Tibial nerve (tissue), 4 donors: ENCODE measurements around the gene MYO15B. TPM values are rescaled to one million over a fixed set of nuclear protein-coding genes. Genes with fewer than 3 reads are reported as not detected.
A peak's percentile ranks its signal among the peaks of the same experiment; 100 is the strongest.

ENCODE experiments used
- DNase-seq, 2 donors: peaks; one replicate each; pipeline ENCODE4 v3.0.0-alpha.2; 2019; ENCODE audit warnings: low spot score in 2 of 2
- H3K27ac ChIP-seq, 4 donors: fragments of 200-600 bp; sonication (generic) in 3 of 4; one replicate each; pipeline ENCODE4 v1.5.1; 2017 to 2019; ENCODE audit warnings: mild to moderate bottlenecking in 1 of 4
- H3K27me3 ChIP-seq, 2 donors: fragments of 200-600 bp; sonication (generic) in 1 of 2; one replicate each; pipeline versions ENCODE4 v1.5.1 to v1.6.0; 2017 to 2019
- H3K36me3 ChIP-seq, 3 donors: fragments of 200-600 bp; sonication (generic); one replicate each; pipeline ENCODE4 v1.5.1; 2018 to 2019
- H3K4me1 ChIP-seq, 4 donors: fragments of 200-600 bp; sonication (generic) in 3 of 4; one replicate each; pipeline ENCODE4 v1.5.1; 2017 to 2019
- H3K4me3 ChIP-seq, 4 donors: fragments of 200-600 bp; sonication (generic) in 3 of 4; one replicate each; pipeline ENCODE4 v1.5.1; 2017 to 2019; ENCODE audit warnings: mild to moderate bottlenecking in 1 of 4, moderate library complexity in 1 of 4
- H3K9me3 ChIP-seq, 4 donors: fragments of 200-600 bp; sonication (generic) in 3 of 4; one replicate each; pipeline ENCODE4 v1.5.1; 2017 to 2019
- EP300 ChIP-seq, 2 donors: sonication (generic); formaldehyde crosslinking; IDR thresholded peaks; one replicate each; pipeline ENCODE4 v1.6.1; 2017; ENCODE audit warnings: antibody characterized with exemption in 2 of 2, mild to moderate bottlenecking in 1 of 2
- POLR2A ChIP-seq, 2 donors: fragments of 450-650 bp; IDR thresholded peaks; one replicate each; pipeline ENCODE4 v1.6.1; 2017; ENCODE audit warnings: antibody characterized with exemption in 2 of 2, mild to moderate bottlenecking in 2 of 2, moderate library complexity in 2 of 2
- WGBS, 2 donors: methylation state at CpG; one replicate each; pipeline ENCODE4 v1.1.5; 2018; 5-methylcytosine and 5-hydroxymethylcytosine counted together
- total RNA-seq, 4 donors: library from RNA; depleted of rRNA; stranded (reverse); fragments of >200 nt; gene quantifications; one replicate each; pipeline ENCODE4 v1.1.0, GENCODE V29; 2016
- TF ChIP-seq, protein P1 (sequence below), 5 experiments: fragments of 200-600 bp in 3 of 5; fragments of 450-650 bp in 2 of 5; sonication (generic) in 3 of 5; IDR thresholded peaks; one replicate each; pipeline ENCODE4 v1.5.1; 2016 to 2019; ENCODE audit warnings: antibody characterized with exemption in 5 of 5, mild to moderate bottlenecking in 3 of 5, moderate library complexity in 2 of 5

MYO15B gene
- total RNA-seq, 4 donors from 2014 or later = 150 to 327 (median 278) TPM

DNA sequence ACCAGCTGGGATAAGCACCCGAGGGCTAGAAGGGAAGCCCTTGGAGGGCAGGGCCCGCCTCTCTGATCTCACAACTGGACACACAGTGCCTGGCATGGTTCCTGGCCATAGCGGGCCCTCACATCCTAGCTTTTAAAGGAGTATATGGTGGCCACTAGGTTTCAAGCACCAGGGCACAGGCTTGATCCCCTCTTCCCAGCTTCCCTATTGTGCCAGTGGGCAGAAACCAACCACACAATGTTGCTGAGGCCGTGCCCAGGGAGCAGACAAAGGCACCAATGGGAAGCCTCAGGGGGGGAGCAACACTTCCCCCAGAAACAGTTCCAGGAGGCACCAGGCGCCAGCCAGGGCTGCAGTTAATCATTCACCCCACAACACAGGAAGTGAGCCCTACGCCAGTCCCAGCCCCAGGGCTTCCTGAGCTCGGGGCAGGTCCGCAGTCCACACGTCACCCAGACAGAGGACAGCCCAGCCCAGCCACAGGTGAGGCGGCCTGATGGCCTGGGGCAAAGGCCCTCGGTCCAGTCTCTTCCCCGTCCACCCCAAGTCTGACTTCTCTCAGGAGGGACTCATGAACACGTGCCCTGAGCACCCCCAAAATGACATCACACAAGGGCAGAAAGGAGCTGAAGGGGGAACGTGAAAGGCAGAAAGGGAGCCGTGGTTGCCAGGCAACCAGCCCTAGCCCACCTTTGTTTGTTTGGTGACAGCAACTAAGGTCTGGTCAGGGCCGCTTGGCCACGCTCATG lies 58.5 kb downstream of the MYO15B start:
- no peak for TF ChIP-seq EP300 (IDR thresholded peaks at IDR 0.05)
- TF ChIP-seq, protein P1, sequence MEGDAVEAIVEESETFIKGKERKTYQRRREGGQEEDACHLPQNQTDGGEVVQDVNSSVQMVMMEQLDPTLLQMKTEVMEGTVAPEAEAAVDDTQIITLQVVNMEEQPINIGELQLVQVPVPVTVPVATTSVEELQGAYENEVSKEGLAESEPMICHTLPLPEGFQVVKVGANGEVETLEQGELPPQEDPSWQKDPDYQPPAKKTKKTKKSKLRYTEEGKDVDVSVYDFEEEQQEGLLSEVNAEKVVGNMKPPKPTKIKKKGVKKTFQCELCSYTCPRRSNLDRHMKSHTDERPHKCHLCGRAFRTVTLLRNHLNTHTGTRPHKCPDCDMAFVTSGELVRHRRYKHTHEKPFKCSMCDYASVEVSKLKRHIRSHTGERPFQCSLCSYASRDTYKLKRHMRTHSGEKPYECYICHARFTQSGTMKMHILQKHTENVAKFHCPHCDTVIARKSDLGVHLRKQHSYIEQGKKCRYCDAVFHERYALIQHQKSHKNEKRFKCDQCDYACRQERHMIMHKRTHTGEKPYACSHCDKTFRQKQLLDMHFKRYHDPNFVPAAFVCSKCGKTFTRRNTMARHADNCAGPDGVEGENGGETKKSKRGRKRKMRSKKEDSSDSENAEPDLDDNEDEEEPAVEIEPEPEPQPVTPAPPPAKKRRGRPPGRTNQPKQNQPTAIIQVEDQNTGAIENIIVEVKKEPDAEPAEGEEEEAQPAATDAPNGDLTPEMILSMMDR (IDR thresholded peaks at IDR 0.05) = no peak
- no peak for TF ChIP-seq POLR2A (IDR thresholded peaks at IDR 0.05)
- Histone ChIP-seq H3K36me3 (peaks cover 0 to 74% (median 2%) of the 10 kb centered on the region in 3 donors), H3K27me3 (no peaks in the 10 kb centered on the region), H3K4me1 (peaks cover 0 to 22% (median 0%) of the 10 kb centered on the region in 4 donors), H3K4me3 (no peak overlapping the region), H3K9me3 (no peaks in the 10 kb centered on the region), H3K27ac (peak overlapping the region in 2 of 4 donors; percentile 12 to 67)
- WGBS, 2 donors = 63 to 72% methylated on average over 14 to 15 of the region's 17 CpGs
- DNase-seq = no peak

- H3K27me3 ChIP-seq = no peaks in the 10 kb centered on the region
- 86 to 90% methylated on average over 6 of the region's 6 CpGs for WGBS, 2 donors
- DNase-seq = no peak
- H3K27ac ChIP-seq = peak overlapping the region in 2 of 4 donors; percentile 12 to 67
- peaks cover 0 to 23% (median 0%) of the 10 kb centered on the region in 4 donors for H3K4me1 ChIP-seq
- TF ChIP-seq, protein P1 (IDR thresholded peaks at IDR 0.05) = no peak
- TF ChIP-seq EP300 (IDR thresholded peaks at IDR 0.05) = no peak
- TF ChIP-seq POLR2A (IDR thresholded peaks at IDR 0.05) = no peak
- no peaks in the 10 kb centered on the region for H3K9me3 ChIP-seq
- peaks cover 0 to 74% (median 7%) of the 10 kb centered on the region in 3 donors for H3K36me3 ChIP-seq
- no peak overlapping the region for H3K4me3 ChIP-seq
Observed at GRCh38 chr17:75646638-75646992, 59.0 kb downstream of the MYO15B start.

DNA sequence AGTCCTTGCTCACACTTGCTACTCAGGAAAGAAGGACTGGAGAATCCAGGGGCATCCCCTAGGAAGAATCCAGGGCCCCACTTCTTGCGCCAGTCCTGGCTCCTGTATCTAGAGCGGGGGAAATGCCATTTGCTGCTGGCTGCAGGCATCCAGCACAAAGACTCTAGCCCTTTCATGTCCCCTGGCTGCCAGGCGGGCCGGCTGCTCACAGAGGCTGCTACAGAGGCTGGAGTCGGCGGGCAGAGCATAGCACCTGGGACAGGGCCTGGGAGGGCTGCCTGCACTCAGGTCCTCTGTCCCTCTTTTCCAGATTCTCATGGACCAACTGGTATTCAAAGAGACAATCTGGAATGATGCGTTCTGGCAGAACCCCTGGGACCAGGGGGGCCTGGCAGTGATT lies 59.5 kb downstream of the MYO15B start:
- Histone ChIP-seq H3K4me3 (no peak overlapping the region), H3K4me1 (peaks cover 0 to 23% (median 0%) of the 10 kb centered on the region in 4 donors), H3K36me3 (peaks cover 0 to 72% (median 10%) of the 10 kb centered on the region in 3 donors), H3K27me3 (no peaks in the 10 kb centered on the region), H3K9me3 (no peaks in the 10 kb centered on the region), H3K27ac (peak overlapping the region in 1 of 4 donors; percentile 67)
- 80 to 82% methylated on average over 7 of the region's 7 CpGs for WGBS, 2 donors
- TF ChIP-seq EP300 (IDR thresholded peaks at IDR 0.05) (no peak), POLR2A (IDR thresholded peaks at IDR 0.05) (no peak)
- TF ChIP-seq, protein P1 (IDR thresholded peaks at IDR 0.05) = no peak
- DNase-seq = no peak

- H3K27ac ChIP-seq = no peak overlapping the region
- no peaks in the 10 kb centered on the region for H3K9me3 ChIP-seq
- TF ChIP-seq, protein P1 (IDR thresholded peaks at IDR 0.05) = no peak
- no peak for TF ChIP-seq POLR2A (IDR thresholded peaks at IDR 0.05)
- TF ChIP-seq EP300 (IDR thresholded peaks at IDR 0.05) = no peak
- H3K36me3 ChIP-seq = peaks cover 0 to 74% (median 10%) of the 10 kb centered on the region in 3 donors
- no peaks in the 10 kb centered on the region for H3K27me3 ChIP-seq
- WGBS, 2 donors = 93 to 99% methylated on average over 7 of the region's 7 CpGs
- H3K4me3 ChIP-seq = no peak overlapping the region
- no peak for DNase-seq
- peaks cover 0 to 27% (median 0%) of the 10 kb centered on the region in 4 donors for H3K4me1 ChIP-seq
Observed at GRCh38 chr17:75647921-75648320, 60.3 kb downstream of the MYO15B start.

DNA sequence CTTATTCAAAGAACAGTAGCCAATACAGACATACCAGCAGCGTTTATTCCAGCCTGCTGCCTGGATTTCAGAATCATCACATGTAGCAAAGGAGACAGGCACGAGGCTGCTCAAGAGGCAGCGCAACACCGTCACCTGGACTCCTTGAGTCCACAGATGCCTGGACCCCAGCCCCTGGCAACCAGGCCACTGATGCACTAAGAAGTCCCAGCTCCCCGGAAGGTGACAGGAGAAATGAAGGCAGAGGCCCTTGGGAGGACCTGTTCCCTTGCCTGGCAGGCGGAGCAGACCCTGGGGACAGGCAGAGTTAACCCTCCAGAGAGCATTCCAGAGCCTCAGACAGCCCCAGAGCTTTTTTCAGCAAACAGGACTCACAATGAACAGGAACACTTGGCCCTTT lies 62.1 kb downstream of the MYO15B start:
- DNase-seq = no peak
- 58 to 63% methylated on average over 6 of the region's 6 CpGs for WGBS, 2 donors
- peaks cover 0 to 79% (median 10%) of the 10 kb centered on the region in 3 donors for H3K36me3 ChIP-seq

More for the DNA sequence above, 62.1 kb downstream of the MYO15B start:
- H3K27me3 ChIP-seq = no peaks in the 10 kb centered on the region
- H3K4me3 ChIP-seq = no peak overlapping the region
- peaks cover 0 to 30% (median 0%) of the 10 kb centered on the region in 4 donors for H3K4me1 ChIP-seq
- no peaks in the 10 kb centered on the region for H3K9me3 ChIP-seq
- peak overlapping the region in 3 of 4 donors; percentile 44 to 63 (median 51) for H3K27ac ChIP-seq
- TF ChIP-seq POLR2A (IDR thresholded peaks at IDR 0.05) = no peak
- TF ChIP-seq, protein P1 (IDR thresholded peaks at IDR 0.05) = no peak
- TF ChIP-seq EP300 (IDR thresholded peaks at IDR 0.05) = no peak
